Bronchial epithelial cell (primary cell): Measurements from ENCODE around the gene FAM184A. TPM values are rescaled to one million over a fixed set of nuclear protein-coding genes. Genes with fewer than 3 reads are reported as not detected.
"Not testable (repeated sequence)": the region's sequence is repeated elsewhere in the genome, so short reads cannot be mapped to it uniquely, and the experiment has no call there.

Experiments used
- DNase-seq: peaks from one replicate; pipeline ENCODE4 v3.0.0-alpha.2; 2010; ENCODE audit warnings: low read depth
- FAIRE-seq: peaks from 2 replicates; lab custom pipeline; 2011; peaks lifted over from hg19 to GRCh38; lab: Jason Lieb, UNC
- H3K27me3 ChIP-seq: 2 replicates; pipeline ENCODE4 v1.5.1; 2011; ENCODE audit warnings: low read length; ENCODE audit not compliant: control insufficient read depth, insufficient read depth
- H3K36me3 ChIP-seq: 2 replicates; pipeline ENCODE4 v1.5.1; 2011; ENCODE audit warnings: low read length; ENCODE audit not compliant: control insufficient read depth, insufficient read depth
- H3K4me3 ChIP-seq: 2 replicates; pipeline ENCODE4 v1.5.1; 2011; ENCODE audit warnings: mild to moderate bottlenecking, low read depth, low read length, control low read depth
- total RNA-seq: library from RNA; depleted of rRNA; stranded (reverse); fragments of >200 nt; gene quantifications from 2 replicates; pipeline ENCODE4 v1.2.1, GENCODE V29; 2014
- TF ChIP-seq, protein P1 (sequence below): IDR thresholded peaks from 2 replicates; pipeline ENCODE4 v1.5.1; 2011; ENCODE audit warnings: mild to moderate bottlenecking, moderate library complexity, low read length, control low read depth, inconsistent platforms; ENCODE audit not compliant: insufficient read depth, severe bottlenecking

The FAM184A gene
- total RNA-seq, 1 donor from 2014 or later: under 0.01 TPM

DNA sequence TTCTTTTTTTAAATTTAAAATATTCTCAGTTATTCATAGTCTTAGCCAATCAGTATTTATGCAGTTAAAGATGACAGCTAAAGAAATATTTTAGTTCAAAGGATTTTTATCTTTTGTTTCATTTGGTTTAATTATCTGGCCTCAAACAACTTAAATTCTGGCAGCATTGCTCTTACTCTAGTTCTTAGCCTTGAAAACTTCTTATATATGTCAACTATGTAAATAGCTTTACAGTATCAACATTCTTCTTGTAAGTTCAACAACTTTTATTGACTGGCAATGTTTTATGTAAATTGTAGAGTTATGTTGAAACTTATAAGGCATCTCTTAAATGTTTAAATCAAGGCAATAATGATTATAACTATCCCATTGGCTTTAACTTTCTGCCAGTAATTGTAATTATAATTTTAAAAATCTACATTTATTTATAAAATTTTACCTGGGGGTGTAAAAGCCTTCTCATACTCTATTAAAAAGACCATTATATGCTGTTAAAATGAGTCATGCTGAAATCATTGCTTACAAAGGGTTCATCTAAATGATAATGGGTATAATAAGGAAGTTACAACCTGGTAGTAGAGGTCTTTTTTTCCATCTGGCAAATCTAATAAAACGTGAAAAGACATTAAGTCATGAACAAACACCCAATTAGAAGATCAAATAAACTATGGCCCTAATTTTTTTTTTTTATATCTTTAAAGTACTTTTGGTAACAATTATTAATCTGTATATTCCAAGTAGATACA is 45.8 kb upstream of the FAM184A start:
- TF ChIP-seq, protein P1, sequence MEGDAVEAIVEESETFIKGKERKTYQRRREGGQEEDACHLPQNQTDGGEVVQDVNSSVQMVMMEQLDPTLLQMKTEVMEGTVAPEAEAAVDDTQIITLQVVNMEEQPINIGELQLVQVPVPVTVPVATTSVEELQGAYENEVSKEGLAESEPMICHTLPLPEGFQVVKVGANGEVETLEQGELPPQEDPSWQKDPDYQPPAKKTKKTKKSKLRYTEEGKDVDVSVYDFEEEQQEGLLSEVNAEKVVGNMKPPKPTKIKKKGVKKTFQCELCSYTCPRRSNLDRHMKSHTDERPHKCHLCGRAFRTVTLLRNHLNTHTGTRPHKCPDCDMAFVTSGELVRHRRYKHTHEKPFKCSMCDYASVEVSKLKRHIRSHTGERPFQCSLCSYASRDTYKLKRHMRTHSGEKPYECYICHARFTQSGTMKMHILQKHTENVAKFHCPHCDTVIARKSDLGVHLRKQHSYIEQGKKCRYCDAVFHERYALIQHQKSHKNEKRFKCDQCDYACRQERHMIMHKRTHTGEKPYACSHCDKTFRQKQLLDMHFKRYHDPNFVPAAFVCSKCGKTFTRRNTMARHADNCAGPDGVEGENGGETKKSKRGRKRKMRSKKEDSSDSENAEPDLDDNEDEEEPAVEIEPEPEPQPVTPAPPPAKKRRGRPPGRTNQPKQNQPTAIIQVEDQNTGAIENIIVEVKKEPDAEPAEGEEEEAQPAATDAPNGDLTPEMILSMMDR: no peak
- Histone ChIP-seq H3K36me3 (no peaks in the 10 kb centered on the region), H3K4me3 (no peak overlapping the region), H3K27me3 (peaks cover 12% of the 10 kb centered on the region)
- DNase-seq (peak; percentile 65), FAIRE-seq (no peak)

DNA sequence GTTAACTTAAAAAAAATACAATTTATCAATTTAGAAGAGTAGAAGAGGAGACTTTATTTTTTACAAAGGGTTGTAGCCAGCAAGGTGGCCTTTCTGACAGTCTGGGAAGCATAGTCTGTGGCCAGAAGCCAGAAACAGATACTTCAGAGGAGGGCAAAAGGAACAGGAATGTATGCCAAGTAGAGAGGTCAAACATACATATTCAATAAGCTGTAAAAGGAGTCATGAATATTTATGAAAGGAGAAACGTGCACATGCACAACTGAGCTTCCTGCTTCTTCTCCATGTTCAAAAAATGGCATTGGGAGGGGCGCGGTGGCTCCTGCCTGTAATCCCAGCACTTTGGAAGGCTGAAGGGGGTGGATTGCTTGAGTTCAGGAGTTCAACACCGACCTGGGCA is 43.9 kb upstream of the FAM184A start:
- TF ChIP-seq, protein P1: no peak
- DNase-seq (no peak), FAIRE-seq (no peak)
- Histone ChIP-seq H3K27me3 (peaks cover 9% of the 10 kb centered on the region), H3K36me3 (no peaks in the 10 kb centered on the region), H3K4me3 (no peak overlapping the region)

DNA sequence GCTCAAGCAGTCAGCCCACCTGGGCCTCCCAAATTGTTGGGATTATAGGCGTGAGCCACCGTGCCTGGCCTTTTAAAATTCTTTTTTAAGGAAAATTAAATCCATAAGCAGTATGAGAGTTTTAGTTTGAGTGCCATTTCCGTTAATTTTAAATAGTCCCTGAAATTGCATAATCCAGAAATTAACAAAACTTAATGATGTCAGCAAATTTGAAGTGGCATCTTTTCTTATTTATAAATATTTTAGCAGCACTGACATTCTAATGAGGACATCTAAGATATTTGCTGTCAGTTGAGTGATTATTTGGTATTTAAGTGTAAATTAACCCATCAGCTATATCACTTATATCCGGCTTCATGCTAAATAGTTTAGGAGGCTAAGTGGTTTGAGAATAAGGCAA is 42.9 kb upstream of the FAM184A start:
- DNase-seq (no peak), FAIRE-seq (no peak)
- peaks cover 9% of the 10 kb centered on the region for H3K27me3 ChIP-seq
- no peak overlapping the region for H3K4me3 ChIP-seq
- no peaks in the 10 kb centered on the region for H3K36me3 ChIP-seq
- TF ChIP-seq, protein P1: no peak

DNA sequence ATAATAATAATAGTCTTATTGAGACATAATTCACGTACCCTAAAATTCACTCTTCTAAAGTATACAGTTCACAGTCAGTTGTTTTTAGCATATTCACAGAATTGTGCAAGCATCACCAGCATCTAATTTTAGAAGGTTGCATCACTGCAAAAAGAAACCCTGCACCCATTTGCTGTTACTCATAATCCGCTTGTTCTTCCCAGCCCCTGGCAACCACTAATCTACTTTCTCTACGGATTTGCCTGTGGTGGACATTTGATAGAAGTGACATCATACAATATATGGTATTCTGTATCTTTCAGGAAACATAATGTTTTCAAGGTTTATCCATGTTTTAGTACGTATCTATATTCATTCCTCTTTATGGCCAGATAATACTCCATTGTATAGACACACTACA is 41.5 kb upstream of the FAM184A start:
- Histone ChIP-seq H3K36me3 (no peaks in the 10 kb centered on the region), H3K27me3 (peaks cover 3% of the 10 kb centered on the region), H3K4me3 (no peak overlapping the region)
- TF ChIP-seq, protein P1: no peak
- FAIRE-seq (no peak), DNase-seq (peak; percentile 73)

DNA sequence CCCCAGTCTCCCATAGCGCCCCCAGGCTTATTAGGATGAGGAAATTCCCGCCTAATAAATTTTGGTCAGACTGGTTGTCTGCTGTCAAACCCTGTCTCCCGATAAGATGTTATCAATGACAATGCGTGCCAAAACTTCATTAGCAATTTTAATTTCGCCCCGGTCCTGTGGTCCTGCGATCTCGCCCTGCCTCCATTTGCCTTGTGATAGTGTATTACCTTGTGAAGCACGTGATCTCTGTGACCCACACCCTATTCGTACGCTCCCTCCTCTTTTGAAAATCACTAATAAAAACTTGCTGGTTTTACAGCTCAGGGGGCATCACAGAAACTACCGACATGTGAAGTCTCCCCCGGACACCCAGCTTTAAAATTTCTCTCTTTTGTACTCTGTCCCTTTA is 40.6 kb upstream of the FAM184A start:
- not testable (repeated sequence) for H3K36me3 ChIP-seq, H3K27me3 ChIP-seq, H3K4me3 ChIP-seq, DNase-seq, FAIRE-seq

DNA sequence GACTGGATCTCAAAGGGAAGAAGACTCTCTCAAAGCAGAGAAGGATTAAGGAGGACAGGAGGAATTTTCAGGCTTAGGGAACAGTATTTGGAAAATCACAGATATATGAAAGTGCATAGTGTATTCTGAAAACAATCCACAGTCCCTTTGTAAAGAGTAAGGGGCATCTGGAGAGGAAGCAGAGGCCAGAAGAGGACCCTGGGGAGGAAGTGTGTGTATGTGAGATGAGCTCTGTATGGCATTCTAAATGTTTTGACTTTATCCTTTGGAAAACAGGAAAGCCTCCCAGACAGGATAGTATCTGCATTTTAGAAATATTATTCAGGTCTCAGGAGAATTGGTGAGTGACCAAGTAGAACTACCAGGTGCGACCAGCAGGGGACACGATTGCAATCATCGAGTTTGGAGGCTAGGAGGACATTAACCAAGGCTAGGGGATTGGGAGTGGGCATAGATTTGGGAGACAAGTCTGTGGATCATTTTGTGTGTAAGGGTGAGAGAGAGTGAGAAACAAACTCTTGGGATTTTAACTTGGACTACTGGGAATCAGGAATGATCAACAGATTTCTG is 38.3 kb upstream of the FAM184A start:
- TF ChIP-seq, protein P1: no peak
- Histone ChIP-seq H3K36me3 (no peaks in the 10 kb centered on the region), H3K4me3 (no peak overlapping the region), H3K27me3 (peaks cover 5% of the 10 kb centered on the region)
- no peak for FAIRE-seq
- no peak for DNase-seq
